ENCODE results near the gene RTN4RL1. TPM values are rescaled to one million over a fixed set of nuclear protein-coding genes. Genes with fewer than 3 reads are reported as not detected.
A peak's percentile ranks its signal among the peaks of the same experiment; 100 is the strongest.

The RTN4RL1 gene
- total and polyA plus RNA-seq, 2 of the 13 experiments (the other 11 are each of a cell fraction or from before 2014, with no cell fraction given) = 0.01 TPM; not detected in 1

GRCh38 chr17:1995321-1995892 lies 29.7 kb downstream of the RTN4RL1 start (continued):
- TF ChIP-seq BORCS8-MEF2B (CRISPR knock-in tag; IDR thresholded peaks at IDR 0.05) (0 out of 2 replicates have a peak, but pooled peaks have one; percentile 32), ZNF234 (CRISPR knock-in tag; conservative IDR thresholded peaks at IDR 0.05) (no peak), ZNF788 (CRISPR knock-in tag; IDR thresholded peaks at IDR 0.05; ENCODE audit: borderline replicate concordance) (no peak), ZNF782 (CRISPR knock-in tag; IDR thresholded peaks at IDR 0.05; ENCODE audit: borderline replicate concordance) (no peak), ZNF792 (CRISPR knock-in tag; IDR thresholded peaks at IDR 0.05) (no peak), ZNF24 (IDR thresholded peaks at IDR 0.05) (no peak), ZNF180 (CRISPR knock-in tag; IDR thresholded peaks at IDR 0.05; ENCODE audit: borderline replicate concordance, low read depth) (no peak), ZNF10 (CRISPR knock-in tag; IDR thresholded peaks at IDR 0.05; ENCODE audit: borderline replicate concordance, low read depth) (no peak), RBFOX2 (IDR thresholded peaks at IDR 0.05; ENCODE audit: low read depth, low read length) (no peak), CERS6 (CRISPR knock-in tag; IDR thresholded peaks at IDR 0.05) (no peak), NKX3-1 (CRISPR knock-in tag; IDR thresholded peaks at IDR 0.05) (no peak), SRSF9 (IDR thresholded peaks at IDR 0.05; ENCODE audit: borderline replicate concordance, insufficient read depth, low read depth, low read length, poor library complexity, severe bottlenecking) (no peak), ZNF441 (CRISPR knock-in tag; IDR thresholded peaks at IDR 0.05; ENCODE audit: borderline replicate concordance) (no peak), ZNF34 (CRISPR knock-in tag; IDR thresholded peaks at IDR 0.05; ENCODE audit: borderline replicate concordance) (0 out of 2 replicates have a peak, but pooled peaks have one; percentile 27), TBX2 (CRISPR knock-in tag; IDR thresholded peaks at IDR 0.05; ENCODE audit: borderline replicate concordance) (peak; percentile 64; the same call in 1 of the 2 replicates), ZNF3 (CRISPR knock-in tag; IDR thresholded peaks at IDR 0.05) (no peak), RBM22 (optimal IDR thresholded peaks at IDR 0.05; ENCODE audit: low read length) (no peak), TFDP2 (CRISPR knock-in tag; IDR thresholded peaks at IDR 0.05) (no peak), SALL1 (CRISPR knock-in tag; IDR thresholded peaks at IDR 0.05) (peak; percentile 49; the same call in 1 of the 2 replicates), FOSL1 (CRISPR knock-in tag; IDR thresholded peaks at IDR 0.05; ENCODE audit: borderline replicate concordance) (no peak), AGO2 (optimal IDR thresholded peaks at IDR 0.05; ENCODE audit: low read depth, low read length) (no peak), KDM6A (CRISPR knock-in tag; IDR thresholded peaks at IDR 0.05; ENCODE audit: low read depth) (no peak), HMG20A (CRISPR knock-in tag; IDR thresholded peaks at IDR 0.05; ENCODE audit: borderline replicate concordance) (no peak), MAX (IDR thresholded peaks at IDR 0.05) (no peak; the same call in 1 of the 2 replicates), PPARG (CRISPR knock-in tag; conservative IDR thresholded peaks at IDR 0.05) (no peak), ZNF350 (CRISPR knock-in tag; IDR thresholded peaks at IDR 0.05; ENCODE audit: borderline replicate concordance, low read depth) (peak; percentile 70; the same call in 1 of the 2 replicates), ARNTL (CRISPR knock-in tag; IDR thresholded peaks at IDR 0.05) (no peak), CSRNP1 (CRISPR knock-in tag; IDR thresholded peaks at IDR 0.05) (no peak), ZMYM4 (CRISPR knock-in tag; IDR thresholded peaks at IDR 0.05) (peak; percentile 25; the same call in 1 of the 2 replicates)

All from HepG2 (cell line).